Endodermal cell (in vitro differentiated cells): ENCODE measurements around the gene MMP25. TPM values are rescaled to one million over a fixed set of nuclear protein-coding genes. Genes with fewer than 3 reads are reported as not detected.
"Not testable (repeated sequence)": the region's sequence is repeated elsewhere in the genome, so short reads cannot be mapped to it uniquely, and the experiment has no call there.

ENCODE experiments used
- DNase-seq: peaks from one replicate; pipeline ENCODE4 v3.0.0-alpha.2; 2017
- H3K27ac ChIP-seq: 2 replicates; pipeline ENCODE4 v1.5.1; 2013; ENCODE audit warnings: mild to moderate bottlenecking, low read depth, low read length, moderate library complexity
- H3K27me3 ChIP-seq: 2 replicates; pipeline ENCODE4 v1.6.1; 2013; ENCODE audit warnings: mild to moderate bottlenecking, low read length, moderate library complexity; ENCODE audit not compliant: insufficient read depth, control insufficient read depth, poor library complexity, severe bottlenecking
- H3K36me3 ChIP-seq: 2 replicates; pipeline ENCODE4 v1.7.0; 2013; ENCODE audit warnings: mild to moderate bottlenecking, low read length, moderate library complexity; ENCODE audit not compliant: control insufficient read depth, insufficient read depth
- H3K4me1 ChIP-seq: one replicate; pipeline ENCODE4 v1.7.0; 2013; ENCODE audit warnings: low read length; ENCODE audit not compliant: control insufficient read depth, insufficient read depth
- H3K4me3 ChIP-seq: 2 replicates; pipeline ENCODE4 v1.5.1; 2013; ENCODE audit warnings: mild to moderate bottlenecking, low read length, moderate library complexity
- H3K9ac ChIP-seq: 2 replicates; pipeline ENCODE4 v1.6.1; 2013; ENCODE audit warnings: mild to moderate bottlenecking, low read length, moderate library complexity; ENCODE audit not compliant: poor library complexity, severe bottlenecking; ENCODE audit errors: extremely low read depth
- H3K9me3 ChIP-seq: 2 replicates; pipeline ENCODE4 v1.6.1; 2013; ENCODE audit warnings: mild to moderate bottlenecking, low read length, moderate library complexity; ENCODE audit not compliant: control insufficient read depth
- H3K27ac Mint-ChIP-seq: 2 replicates; pipeline ENCODE4 v1.8.0; 2020; ENCODE audit warnings: mixed read lengths
- H3K27me3 Mint-ChIP-seq: 2 replicates; pipeline ENCODE4 v1.8.0; 2021; ENCODE audit warnings: mild to moderate bottlenecking, mixed read lengths; ENCODE audit not compliant: insufficient read depth
- H3K36me3 Mint-ChIP-seq: 2 replicates; pipeline ENCODE4 v1.8.0; 2020; ENCODE audit warnings: low read depth, mixed read lengths
- H3K4me1 Mint-ChIP-seq: 2 replicates; pipeline ENCODE4 v1.8.0; 2020; ENCODE audit warnings: mixed read lengths
- H3K4me3 Mint-ChIP-seq: 2 replicates; pipeline ENCODE4 v1.8.0; 2020; ENCODE audit warnings: mild to moderate bottlenecking, moderate library complexity, mixed read lengths
- H3K9me3 Mint-ChIP-seq: 2 replicates; pipeline ENCODE4 v1.8.0; 2020; ENCODE audit warnings: mild to moderate bottlenecking, mixed read lengths
- CTCF ChIP-seq: fragments of 200-600 bp; sonication (generic); conservative IDR thresholded peaks from 2 replicates; pipeline ENCODE4 v1.5.0; 2021; ENCODE audit warnings: antibody characterized with exemption, mild to moderate bottlenecking
- WGBS, 2 experiments: methylation state at CpG; one replicate each; pipeline versions ENCODE4 v1.1.5 to v1.1.7; 2013; ENCODE audit warnings: missing lambda C conversion rate in 2 of 2, mixed read lengths in 1 of 2; ENCODE audit not compliant: insufficient coverage in 1 of 2, insufficient read length in 1 of 2; 5-methylcytosine and 5-hydroxymethylcytosine counted together
- total RNA-seq, 2 donors: library from RNA; stranded (reverse); fragmentation: NEBNext Ultra II Directional in 1 of 2; extraction: Animal tissue kit (Norgen Biotek cat#: 25700) in 1 of 2; gene quantifications; 2 replicates in 1 of 2; 3 replicates in 1 of 2; pipeline ENCODE4 v1.2.1, GENCODE V29; 2021

MMP25 gene
- total RNA-seq, 2 donors from 2014 or later, result 4.5 to 6.1 TPM

DNA sequence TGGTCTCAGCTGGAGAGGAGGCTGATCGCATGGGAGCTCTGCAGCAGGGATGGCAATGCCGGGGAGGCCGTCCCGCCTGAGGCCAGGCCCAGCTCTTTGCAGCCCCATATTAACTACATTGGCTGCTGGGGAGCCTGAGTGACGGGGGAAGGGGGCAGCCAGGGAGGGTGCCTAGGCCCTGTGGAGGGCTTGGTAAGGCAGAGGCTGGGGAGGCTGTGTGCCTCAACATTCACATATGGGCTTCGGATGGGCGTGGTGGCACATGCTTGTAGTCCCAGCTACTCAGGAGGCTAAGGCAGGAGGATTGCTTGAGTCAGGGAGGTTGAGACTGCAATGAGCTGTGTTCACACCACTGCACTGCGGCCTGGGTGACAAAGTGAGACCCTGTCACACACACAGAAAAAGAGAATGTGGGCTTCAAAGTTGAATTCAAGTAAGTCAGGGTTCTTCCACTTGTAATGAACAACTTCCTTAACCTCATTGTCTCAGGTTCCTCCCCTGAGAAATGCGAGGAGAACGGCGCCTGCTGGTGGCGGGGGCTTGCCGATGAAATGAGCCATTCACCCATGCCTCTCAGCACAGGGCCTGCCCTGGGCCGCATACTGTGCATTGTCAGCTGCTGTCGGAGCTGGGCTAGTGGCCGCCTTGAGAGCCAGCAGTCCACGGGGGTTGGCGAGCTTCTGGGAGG, 26.4 kb downstream of the MMP25 start:
- not testable (repeated sequence) for H3K4me3 Mint-ChIP-seq, H3K36me3 Mint-ChIP-seq, H3K4me1 ChIP-seq, H3K27me3 ChIP-seq, H3K27me3 Mint-ChIP-seq, H3K27ac Mint-ChIP-seq, H3K9me3 Mint-ChIP-seq, H3K27ac ChIP-seq, H3K4me3 ChIP-seq, H3K9ac ChIP-seq, H3K4me1 Mint-ChIP-seq, H3K36me3 ChIP-seq, H3K9me3 ChIP-seq
- peak; percentile 72 for DNase-seq
- WGBS, 2 experiments, result 67 to 70% methylated on average over 1 to 6 of the region's 18 CpGs
- peak; percentile 44 for TF ChIP-seq CTCF

- H3K27me3 ChIP-seq, result no peaks in the 10 kb centered on the region
- H3K36me3 ChIP-seq, result no peaks in the 10 kb centered on the region
- no peak overlapping the region for H3K9ac ChIP-seq
- no peaks in the 10 kb centered on the region for H3K27me3 Mint-ChIP-seq
- H3K27ac Mint-ChIP-seq, result no peak overlapping the region
- H3K4me3 Mint-ChIP-seq, result no peak overlapping the region
- 91 to 97% methylated on average over 7 of the region's 7 CpGs for WGBS, 2 experiments
- no peak overlapping the region for H3K4me3 ChIP-seq
- H3K9me3 Mint-ChIP-seq, result no peaks in the 10 kb centered on the region
- DNase-seq, result no peak
- no peaks in the 10 kb centered on the region for H3K4me1 ChIP-seq
- peaks cover 9% of the 10 kb centered on the region for H3K4me1 Mint-ChIP-seq
- TF ChIP-seq CTCF, result no peak
- H3K27ac ChIP-seq, result no peak overlapping the region
- H3K9me3 ChIP-seq, result no peaks in the 10 kb centered on the region
- no peaks in the 10 kb centered on the region for H3K36me3 Mint-ChIP-seq
These were observed 27.1 kb downstream of the MMP25 start for GRCh38 chr16:3073448-3073847.

DNA sequence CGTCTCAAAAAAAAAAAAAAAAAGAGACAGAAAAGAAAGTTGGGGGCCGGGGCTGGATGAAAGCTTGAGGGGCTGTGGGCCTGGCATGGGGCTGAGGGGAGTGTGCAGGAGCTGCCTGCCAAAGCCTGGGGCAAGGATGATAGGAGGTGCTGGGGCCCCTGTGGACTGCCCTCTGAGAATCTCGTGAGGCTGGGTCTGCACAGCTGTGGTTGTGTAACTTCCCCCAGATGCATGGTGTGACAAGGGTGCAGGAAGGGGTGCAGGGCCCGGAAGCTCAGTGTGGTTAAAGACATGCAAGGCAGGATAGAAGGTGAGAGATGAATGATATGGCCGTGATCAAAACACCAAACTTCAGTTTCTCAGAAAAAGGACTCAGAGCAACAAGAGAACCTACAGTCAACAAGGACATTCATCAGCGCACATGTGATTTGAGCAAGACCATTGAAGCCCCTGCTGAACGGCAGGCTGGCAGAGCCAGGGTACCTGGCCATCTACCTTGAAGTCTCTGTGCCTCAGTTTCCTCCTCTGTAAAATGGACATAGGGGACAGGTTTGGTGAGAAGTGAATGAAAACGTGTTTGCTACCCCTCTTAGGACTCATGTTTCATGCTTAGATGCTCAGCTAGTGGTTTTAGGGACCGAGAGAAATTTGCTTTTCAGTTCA, 28.6 kb downstream of the MMP25 start:
- 78 to 85% methylated on average over 5 to 9 of the region's 9 CpGs for WGBS, 2 experiments
- H3K4me3 Mint-ChIP-seq, result no peak overlapping the region
- no peak for TF ChIP-seq CTCF

More for the DNA sequence above, 28.6 kb downstream of the MMP25 start:
- Histone ChIP-seq H3K4me1 (no peaks in the 10 kb centered on the region), H3K4me3 (no peak overlapping the region), H3K9ac (no peak overlapping the region), H3K27me3 (no peaks in the 10 kb centered on the region), H3K9me3 (no peaks in the 10 kb centered on the region), H3K36me3 (no peaks in the 10 kb centered on the region), H3K27ac (no peak overlapping the region)
- no peaks in the 10 kb centered on the region for H3K27me3 Mint-ChIP-seq
- DNase-seq, result no peak
- H3K9me3 Mint-ChIP-seq, result no peaks in the 10 kb centered on the region
- H3K4me1 Mint-ChIP-seq, result peaks cover 14% of the 10 kb centered on the region
- no peak overlapping the region for H3K27ac Mint-ChIP-seq
- H3K36me3 Mint-ChIP-seq, result no peaks in the 10 kb centered on the region
